Measurements from ENCODE around the gene COPG1.

COPG1 gene

DNA sequence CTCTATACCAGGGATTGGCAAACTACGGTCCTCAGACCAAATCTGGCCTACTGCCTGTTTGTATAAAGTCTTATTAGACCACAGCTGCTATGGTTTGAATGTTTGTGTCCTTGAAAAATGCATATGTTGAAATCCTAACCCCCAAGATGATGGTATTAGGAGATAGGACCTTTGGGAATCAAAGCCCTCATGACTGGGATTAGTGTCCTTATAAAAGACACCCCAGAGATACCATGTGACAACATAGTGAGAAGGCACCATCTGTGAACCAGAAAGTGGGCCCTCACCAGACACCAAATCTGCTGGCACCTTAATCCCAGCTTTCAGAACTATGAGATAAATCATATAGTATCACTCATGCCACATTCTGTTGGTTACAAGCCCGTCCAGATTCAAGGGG is 36.7 kb downstream of the COPG1 start:
- TF ChIP-seq, protein P1, sequence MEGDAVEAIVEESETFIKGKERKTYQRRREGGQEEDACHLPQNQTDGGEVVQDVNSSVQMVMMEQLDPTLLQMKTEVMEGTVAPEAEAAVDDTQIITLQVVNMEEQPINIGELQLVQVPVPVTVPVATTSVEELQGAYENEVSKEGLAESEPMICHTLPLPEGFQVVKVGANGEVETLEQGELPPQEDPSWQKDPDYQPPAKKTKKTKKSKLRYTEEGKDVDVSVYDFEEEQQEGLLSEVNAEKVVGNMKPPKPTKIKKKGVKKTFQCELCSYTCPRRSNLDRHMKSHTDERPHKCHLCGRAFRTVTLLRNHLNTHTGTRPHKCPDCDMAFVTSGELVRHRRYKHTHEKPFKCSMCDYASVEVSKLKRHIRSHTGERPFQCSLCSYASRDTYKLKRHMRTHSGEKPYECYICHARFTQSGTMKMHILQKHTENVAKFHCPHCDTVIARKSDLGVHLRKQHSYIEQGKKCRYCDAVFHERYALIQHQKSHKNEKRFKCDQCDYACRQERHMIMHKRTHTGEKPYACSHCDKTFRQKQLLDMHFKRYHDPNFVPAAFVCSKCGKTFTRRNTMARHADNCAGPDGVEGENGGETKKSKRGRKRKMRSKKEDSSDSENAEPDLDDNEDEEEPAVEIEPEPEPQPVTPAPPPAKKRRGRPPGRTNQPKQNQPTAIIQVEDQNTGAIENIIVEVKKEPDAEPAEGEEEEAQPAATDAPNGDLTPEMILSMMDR (IDR thresholded peaks at IDR 0.05): no peak

DNA sequence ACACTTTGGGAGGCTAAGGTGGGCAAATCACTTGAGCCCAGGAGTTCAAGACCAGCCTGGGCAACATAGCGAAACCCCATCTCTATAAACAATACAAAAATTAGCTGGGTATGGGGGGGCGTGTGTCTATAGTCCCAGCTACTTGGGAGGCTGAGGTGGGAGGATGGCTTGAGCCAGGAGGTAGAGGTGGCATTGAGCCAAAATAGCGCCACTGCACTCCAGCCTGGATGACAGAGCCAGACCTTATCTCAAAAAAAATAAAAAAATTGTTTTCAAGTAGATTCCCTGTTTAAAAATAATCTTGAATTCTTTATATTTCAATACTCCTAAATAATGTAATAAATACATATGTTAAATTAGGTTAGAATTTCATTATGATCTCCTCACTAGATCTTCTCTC is 39.0 kb downstream of the COPG1 start:
- TF ChIP-seq, protein P1 (IDR thresholded peaks at IDR 0.05): no peak

DNA sequence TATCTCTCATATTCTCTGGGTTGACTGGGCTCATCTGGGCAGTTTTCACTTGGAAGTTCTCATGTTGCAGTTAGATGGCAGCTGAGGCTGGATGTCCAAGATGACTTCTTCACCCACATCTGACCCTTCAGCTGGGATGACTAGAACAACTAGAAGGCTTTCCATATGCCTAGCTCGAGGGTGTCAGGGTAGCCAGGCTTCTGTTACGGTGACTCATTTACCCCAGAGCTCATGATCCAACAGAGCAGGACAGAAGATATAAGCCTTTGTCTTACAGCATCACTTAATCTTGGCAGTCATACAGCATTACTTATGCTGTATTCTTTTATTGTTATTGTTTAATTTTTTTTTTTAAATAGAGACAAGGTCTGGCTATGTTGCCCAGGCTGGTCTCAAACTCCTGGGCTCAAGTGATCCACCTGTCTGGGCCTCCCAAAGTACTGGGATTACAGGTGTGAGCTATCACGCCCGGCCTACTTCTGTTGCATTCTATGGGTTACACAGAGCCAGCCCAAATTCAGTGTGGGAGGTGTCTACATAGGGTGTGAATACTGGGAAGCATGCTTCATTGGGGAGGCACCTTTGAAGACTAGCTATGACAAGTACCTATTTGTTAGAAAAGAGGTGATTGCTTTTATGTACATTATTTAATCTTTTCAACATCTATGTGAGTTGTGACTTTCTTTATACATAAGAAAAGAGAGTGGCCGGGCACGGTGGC is 40.0 kb downstream of the COPG1 start:
- TF ChIP-seq, protein P1 (IDR thresholded peaks at IDR 0.05): no peak

DNA sequence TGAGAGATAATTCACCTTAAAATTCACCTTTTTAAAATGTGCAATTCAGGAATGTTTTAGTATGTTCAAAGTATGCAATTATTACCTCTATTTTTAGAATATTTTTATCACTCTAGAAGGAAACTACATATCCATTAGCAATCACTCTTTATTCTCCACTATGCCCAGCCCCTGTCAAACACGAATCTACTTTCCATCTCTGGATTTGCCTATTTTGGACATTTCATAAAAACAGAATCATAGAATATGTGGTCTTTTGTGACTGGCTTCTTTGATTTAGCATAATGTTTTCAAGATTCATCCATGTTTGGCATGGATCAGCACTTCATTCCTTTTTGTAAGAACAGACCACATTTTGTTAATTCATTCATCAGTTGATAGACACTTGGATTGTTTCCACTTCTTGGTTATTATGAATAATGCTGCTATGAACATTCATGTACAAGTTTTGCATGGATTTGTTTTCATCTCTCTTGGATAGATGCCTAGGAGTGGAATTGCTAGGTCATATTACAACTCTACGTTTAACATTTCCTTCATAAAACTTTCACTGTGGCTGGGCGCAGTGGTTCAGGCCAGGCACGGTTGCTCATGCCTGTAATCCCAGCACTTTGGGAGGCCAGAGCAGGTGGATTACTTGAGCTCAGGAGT is 42.0 kb downstream of the COPG1 start:
- TF ChIP-seq, protein P1 (IDR thresholded peaks at IDR 0.05): no peak

DNA sequence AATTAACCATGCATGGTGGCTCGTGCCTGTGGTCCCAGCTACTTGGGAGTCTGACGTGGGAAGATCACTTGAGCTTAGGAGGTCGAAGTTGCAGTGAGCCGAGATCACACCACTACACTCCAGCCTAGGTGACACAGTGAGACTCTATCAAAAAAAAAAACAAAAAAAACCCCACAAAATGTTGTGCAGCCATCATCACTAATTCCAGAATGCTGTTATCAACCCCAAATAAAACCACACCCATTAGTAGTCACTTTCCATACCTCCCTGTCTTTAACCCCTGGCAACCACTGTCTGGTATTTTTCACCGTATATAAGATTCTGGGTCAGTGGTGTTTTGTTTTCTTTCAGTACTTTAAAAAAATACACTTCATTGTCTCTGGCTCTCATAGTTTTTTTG is 45.9 kb downstream of the COPG1 start:
- TF ChIP-seq, protein P1 (IDR thresholded peaks at IDR 0.05): no peak

DNA sequence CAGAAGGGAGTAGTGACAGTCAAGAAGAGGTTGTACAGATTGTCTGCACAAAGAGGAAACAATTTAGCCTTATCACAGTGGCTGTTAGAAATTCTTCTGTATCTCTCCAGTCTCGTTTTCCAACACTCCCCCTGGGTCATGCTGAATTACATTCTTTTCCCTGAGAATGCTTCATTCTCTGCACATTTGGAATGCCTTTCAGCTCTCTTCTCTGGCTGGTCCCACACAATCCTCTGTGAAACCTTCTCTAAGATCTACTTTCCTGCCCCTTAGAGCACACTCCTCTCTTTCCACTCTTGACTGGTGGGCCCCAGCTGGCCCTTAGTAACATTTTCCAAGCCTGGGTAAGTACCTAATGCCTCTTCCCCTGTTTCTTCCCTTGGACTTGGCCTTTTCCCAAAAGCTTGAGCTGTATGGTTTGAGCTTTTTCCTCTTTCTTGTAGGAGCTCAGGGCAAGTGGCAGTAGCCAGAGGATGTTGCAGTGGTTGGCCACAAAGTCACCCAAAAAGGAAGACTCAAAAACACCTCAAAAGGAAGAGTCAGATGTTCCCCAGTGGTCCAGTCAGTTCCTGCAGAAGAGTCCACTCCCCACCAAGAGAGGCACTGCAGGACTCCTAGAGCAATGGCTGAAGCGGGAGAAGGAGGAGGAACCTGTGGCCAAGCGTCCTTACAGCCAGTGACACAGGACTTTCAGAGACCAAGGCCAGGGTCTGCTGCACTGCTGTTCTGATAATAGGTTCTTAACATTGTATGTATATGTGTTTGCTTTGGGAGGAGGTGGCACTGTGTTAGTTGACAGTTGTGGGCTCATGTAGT is 54.9 kb downstream of the COPG1 start:
- TF ChIP-seq, protein P1 (IDR thresholded peaks at IDR 0.05): no peak

DNA sequence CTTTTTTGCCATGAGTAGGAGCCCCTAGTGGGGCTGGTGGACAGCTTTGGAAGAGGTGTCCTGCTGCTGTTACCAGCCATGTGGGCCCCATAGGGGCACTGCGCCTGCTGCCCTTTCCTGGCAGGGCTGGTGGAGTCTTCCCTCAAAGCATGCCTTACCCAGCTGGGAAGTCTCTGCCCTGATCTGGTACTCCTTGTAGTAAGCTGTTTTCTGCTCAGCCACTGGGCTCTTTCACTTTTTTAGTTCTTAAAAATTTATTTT is 55.5 kb downstream of the COPG1 start:
- TF ChIP-seq, protein P1 (IDR thresholded peaks at IDR 0.05): no peak
